Neural progenitor cell (in vitro differentiated cells): Measurements from ENCODE around the gene INPP4B. TPM values are rescaled to one million over a fixed set of nuclear protein-coding genes. Genes with fewer than 3 reads are reported as not detected.

Source experiments
- DNase-seq: peaks from one replicate; pipeline ENCODE4 v3.0.0-alpha.2; 2016; ENCODE audit warnings: low spot score
- H2AFZ ChIP-seq: fragments of 200-600 bp; sonication (generic); replicated peaks from 2 replicates; pipeline ENCODE4 v1.6.1; 2016; ENCODE audit warnings: antibody characterized with exemption
- H3F3A ChIP-seq: fragments of 200-600 bp; sonication (generic); 2 replicates; pipeline ENCODE4 v1.6.1; 2016; ENCODE audit warnings: antibody characterized with exemption, low read depth
- H3K27ac ChIP-seq: fragments of 200-600 bp; sonication (generic); 2 replicates; pipeline ENCODE4 v1.5.1; 2016; ENCODE audit warnings: mild to moderate bottlenecking
- H3K27me3 ChIP-seq: fragments of 200-600 bp; sonication (generic); 2 replicates; pipeline ENCODE4 v1.6.1; 2016; ENCODE audit warnings: mild to moderate bottlenecking, moderate library complexity
- H3K36me3 ChIP-seq: fragments of 200-600 bp; sonication (generic); 2 replicates; pipeline ENCODE4 v1.5.1; 2016
- H3K4me1 ChIP-seq: fragments of 200-600 bp; sonication (generic); 2 replicates; pipeline ENCODE4 v1.6.1; 2016; ENCODE audit warnings: mixed run types
- H3K4me2 ChIP-seq: fragments of 200-600 bp; sonication (generic); 2 replicates; pipeline ENCODE4 v1.6.1; 2016
- H3K4me3 ChIP-seq: fragments of 200-600 bp; sonication (generic); 2 replicates; pipeline ENCODE4 v1.5.1; 2016
- H3K79me2 ChIP-seq: fragments of 200-600 bp; sonication (generic); 2 replicates; pipeline ENCODE4 v1.6.1; 2016; ENCODE audit warnings: low read depth
- H3K9ac ChIP-seq: fragments of 200-600 bp; sonication (generic); 2 replicates; pipeline ENCODE4 v1.6.1; 2016
- H3K9me3 ChIP-seq: fragments of 200-600 bp; sonication (generic); 2 replicates; pipeline ENCODE4 v1.5.1; 2016; ENCODE audit warnings: low read depth
- H4K20me1 ChIP-seq: fragments of 200-600 bp; sonication (generic); 2 replicates; pipeline ENCODE4 v1.6.1; 2016; ENCODE audit warnings: low read depth
- H3K27ac Mint-ChIP-seq: 3 replicates; pipeline ENCODE4 v1.8.0; 2021; ENCODE audit warnings: mixed read lengths
- H3K27me3 Mint-ChIP-seq: 2 replicates; pipeline ENCODE4 v1.8.0; 2022; ENCODE audit warnings: low read depth, mild to moderate bottlenecking, inconsistent platforms, moderate library complexity, mixed read lengths; ENCODE audit not compliant: insufficient read depth
- H3K36me3 Mint-ChIP-seq: 3 replicates; pipeline ENCODE4 v1.8.0; 2021; ENCODE audit warnings: mixed read lengths
- H3K4me1 Mint-ChIP-seq: 3 replicates; pipeline ENCODE4 v1.8.0; 2021; ENCODE audit warnings: mixed read lengths
- H3K4me3 Mint-ChIP-seq: 3 replicates; pipeline ENCODE4 v1.8.0; 2021; ENCODE audit warnings: mild to moderate bottlenecking, moderate library complexity, mixed read lengths
- H3K9me3 Mint-ChIP-seq: 3 replicates; pipeline ENCODE4 v1.8.0; 2020; ENCODE audit warnings: mixed read lengths
- CTCF ChIP-seq: fragments of 200-600 bp; sonication (generic); IDR thresholded peaks from 2 replicates; pipeline ENCODE4 v1.5.1; 2017; ENCODE audit warnings: antibody characterized with exemption, mild to moderate bottlenecking
- EZH2 ChIP-seq: fragments of 200-600 bp; sonication (generic); IDR thresholded peaks from 2 replicates; pipeline ENCODE4 v1.6.1; 2017; ENCODE audit warnings: antibody characterized with exemption, mild to moderate bottlenecking, moderate library complexity
- EZH2phosphoT487 ChIP-seq: fragments of 200-600 bp; sonication (generic); IDR thresholded peaks from 2 replicates; pipeline ENCODE4 v1.6.1; 2017; ENCODE audit warnings: antibody characterized with exemption
- total RNA-seq: library from RNA; depleted of rRNA; stranded (reverse); fragments of >200 nt; gene quantifications from 2 replicates; pipeline ENCODE4 v1.2.3, GENCODE V29; 2015; ENCODE audit warnings: low replicate concordance

Gene INPP4B
- total RNA-seq, 1 donor from 2014 or later, result 1.3 TPM

- Mint-ChIP-seq H3K36me3 (no peaks in the 10 kb centered on the region), H3K4me3 (no peak overlapping the region), H3K27ac (no peak overlapping the region), H3K27me3 (no peaks in the 10 kb centered on the region), H3K9me3 (no peaks in the 10 kb centered on the region), H3K4me1 (peaks cover 2% of the 10 kb centered on the region)
- Histone ChIP-seq H3K79me2 (no peaks in the 10 kb centered on the region), H3K4me1 (peaks cover 2% of the 10 kb centered on the region), H3K27ac (no peak overlapping the region), H3K9ac (no peak overlapping the region), H3K9me3 (no peaks in the 10 kb centered on the region), H3K36me3 (no peaks in the 10 kb centered on the region), H3K4me3 (no peak overlapping the region), H4K20me1 (no peaks in the 10 kb centered on the region), H2AFZ (no peak overlapping the region), H3F3A (no peaks in the 10 kb centered on the region), H3K27me3 (no peaks in the 10 kb centered on the region), H3K4me2 (no peak overlapping the region)
- no peak for DNase-seq
- TF ChIP-seq EZH2phosphoT487, result no peak
- no peak for TF ChIP-seq CTCF
- no peak for TF ChIP-seq EZH2
Observed at GRCh38 chr4:142832022-142832421, 14.1 kb downstream of the INPP4B start.

- H4K20me1 ChIP-seq, result no peaks in the 10 kb centered on the region
- no peaks in the 10 kb centered on the region for H3K79me2 ChIP-seq
- DNase-seq, result peak; percentile 27
- Mint-ChIP-seq H3K27me3 (no peaks in the 10 kb centered on the region), H3K27ac (no peak overlapping the region), H3K9me3 (no peaks in the 10 kb centered on the region), H3K36me3 (no peaks in the 10 kb centered on the region), H3K4me1 (peaks cover 5% of the 10 kb centered on the region), H3K4me3 (no peak overlapping the region)
- H3K27ac ChIP-seq, result no peak overlapping the region
- H3K9ac ChIP-seq, result no peak overlapping the region
- H3K4me3 ChIP-seq, result no peak overlapping the region
- no peak for TF ChIP-seq EZH2
- TF ChIP-seq EZH2phosphoT487, result no peak
- TF ChIP-seq CTCF, result no peak
- peak overlapping the region; percentile 53 for H2AFZ ChIP-seq
- H3F3A ChIP-seq, result no peaks in the 10 kb centered on the region
- no peak overlapping the region for H3K4me2 ChIP-seq
- no peaks in the 10 kb centered on the region for H3K9me3 ChIP-seq
- no peaks in the 10 kb centered on the region for H3K36me3 ChIP-seq
- H3K4me1 ChIP-seq, result peaks cover 11% of the 10 kb centered on the region
- H3K27me3 ChIP-seq, result no peaks in the 10 kb centered on the region
Observed at GRCh38 chr4:142826503-142827241, 19.4 kb downstream of the INPP4B start.

- Histone ChIP-seq H3K27me3 (no peaks in the 10 kb centered on the region), H3K4me3 (no peak overlapping the region), H3K36me3 (no peaks in the 10 kb centered on the region), H2AFZ (no peak overlapping the region), H3K27ac (no peak overlapping the region), H3K79me2 (no peaks in the 10 kb centered on the region), H4K20me1 (no peaks in the 10 kb centered on the region), H3F3A (no peaks in the 10 kb centered on the region), H3K9me3 (no peaks in the 10 kb centered on the region), H3K9ac (no peak overlapping the region), H3K4me1 (peaks cover 11% of the 10 kb centered on the region), H3K4me2 (no peak overlapping the region)
- H3K9me3 Mint-ChIP-seq, result no peaks in the 10 kb centered on the region
- no peaks in the 10 kb centered on the region for H3K36me3 Mint-ChIP-seq
- peaks cover 5% of the 10 kb centered on the region for H3K4me1 Mint-ChIP-seq
- H3K4me3 Mint-ChIP-seq, result no peak overlapping the region
- H3K27ac Mint-ChIP-seq, result no peak overlapping the region
- no peak for DNase-seq
- TF ChIP-seq EZH2, result no peak
- TF ChIP-seq EZH2phosphoT487, result no peak
- TF ChIP-seq CTCF, result no peak
- H3K27me3 Mint-ChIP-seq, result no peaks in the 10 kb centered on the region
Observed at GRCh38 chr4:142824368-142824767, 21.7 kb downstream of the INPP4B start.
